Limb (tissue), 2 donors: Measurements from ENCODE around the gene CPA3.
A peak's percentile ranks its signal among the peaks of the same experiment; 100 is the strongest.

ENCODE experiments used
- DNase-seq, 2 donors: peaks; one replicate each; pipeline ENCODE4 v3.0.0-alpha.2; 2016; ENCODE audit errors: extremely low spot score in 2 of 2

Gene CPA3

GRCh38 chr3:148916132-148916531, 51.0 kb downstream of the CPA3 start:
- DNase-seq: no peak

GRCh38 chr3:148922467-148922866, 57.4 kb downstream of the CPA3 start:
- no peak for DNase-seq

GRCh38 chr3:148923592-148923991, 58.5 kb downstream of the CPA3 start:
- DNase-seq: no peak

GRCh38 chr3:148924562-148924961, 59.5 kb downstream of the CPA3 start:
- DNase-seq: no peak

GRCh38 chr3:148925845-148926244, 60.7 kb downstream of the CPA3 start:
- no peak for DNase-seq

- no peak for DNase-seq
Measured at GRCh38 chr3:148930752-148931151, 65.7 kb downstream of the CPA3 start.

GRCh38 chr3:148931574-148931973, 66.5 kb downstream of the CPA3 start:
- no peak for DNase-seq

GRCh38 chr3:148932972-148933371, 67.9 kb downstream of the CPA3 start:
- no peak for DNase-seq

GRCh38 chr3:148937467-148938255, 72.6 kb downstream of the CPA3 start:
- DNase-seq: no peak

- no peak for DNase-seq
Measured at GRCh38 chr3:148938306-148938705, 73.2 kb downstream of the CPA3 start.

- no peak for DNase-seq
Measured at GRCh38 chr3:148938936-148939335, 73.8 kb downstream of the CPA3 start.

- no peak for DNase-seq
Measured at GRCh38 chr3:148940983-148941382, 75.9 kb downstream of the CPA3 start.

- peak in 1 of 2 donors; percentile 79 for DNase-seq
Measured at GRCh38 chr3:148943506-148944205, 78.6 kb downstream of the CPA3 start.

GRCh38 chr3:148945116-148945515, 80.0 kb downstream of the CPA3 start:
- DNase-seq: no peak
